Inflammatory macrophage (primary cell): Measurements from ENCODE around the gene SGMS1.

ENCODE experiments used
- DNase-seq, 2 donors: peaks; one replicate each; pipeline ENCODE4 v3.0.0-alpha.2; 2020 to 2022

Gene SGMS1

DNA sequence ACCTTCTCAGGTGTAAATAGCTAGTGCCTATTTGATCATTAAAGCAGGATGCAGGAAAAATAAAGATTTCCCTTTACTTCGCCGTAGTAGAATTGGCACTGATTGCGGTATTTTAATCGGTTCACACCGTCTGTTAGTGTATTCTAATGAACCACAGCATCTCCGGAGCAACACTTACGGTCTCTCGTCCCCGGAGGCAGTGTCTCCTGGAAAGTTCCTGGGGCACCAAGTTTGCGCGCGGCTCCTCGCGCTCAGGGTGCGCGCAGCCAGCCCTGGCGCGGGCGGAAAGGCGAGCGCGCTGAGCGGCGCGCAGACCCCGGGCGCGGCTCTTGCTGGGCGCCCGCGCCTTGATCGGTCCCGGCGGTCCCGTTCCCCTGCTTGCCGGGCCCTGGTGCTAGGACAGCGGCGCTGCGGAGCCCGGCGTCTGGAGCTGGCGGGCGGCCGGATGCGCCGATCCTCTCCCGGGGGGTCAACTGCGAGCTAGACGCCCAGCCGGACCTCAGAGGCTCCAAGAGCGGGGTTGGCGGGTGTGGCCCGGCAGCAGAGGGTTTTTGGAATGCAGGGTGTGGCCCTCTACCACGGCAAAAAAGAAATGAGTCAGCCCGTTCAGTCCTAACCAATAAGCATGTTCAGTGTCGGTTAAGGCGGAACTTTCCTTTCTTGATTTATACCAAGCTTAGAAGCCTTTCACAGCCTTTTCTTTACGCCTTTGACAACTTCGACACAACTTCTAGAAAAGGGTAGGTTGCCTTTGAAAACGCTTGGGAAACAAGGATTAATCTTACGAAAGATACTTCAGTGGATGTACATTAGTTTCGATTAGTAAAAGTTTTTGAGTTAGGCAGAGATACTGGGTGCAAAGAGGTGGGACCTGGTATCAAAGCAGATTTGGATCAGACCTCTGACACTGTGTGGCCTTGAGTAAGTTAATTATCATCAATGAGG lies 205.6 kb downstream of the SGMS1 start:
- peak; percentile 80 to 87 for DNase-seq

DNA sequence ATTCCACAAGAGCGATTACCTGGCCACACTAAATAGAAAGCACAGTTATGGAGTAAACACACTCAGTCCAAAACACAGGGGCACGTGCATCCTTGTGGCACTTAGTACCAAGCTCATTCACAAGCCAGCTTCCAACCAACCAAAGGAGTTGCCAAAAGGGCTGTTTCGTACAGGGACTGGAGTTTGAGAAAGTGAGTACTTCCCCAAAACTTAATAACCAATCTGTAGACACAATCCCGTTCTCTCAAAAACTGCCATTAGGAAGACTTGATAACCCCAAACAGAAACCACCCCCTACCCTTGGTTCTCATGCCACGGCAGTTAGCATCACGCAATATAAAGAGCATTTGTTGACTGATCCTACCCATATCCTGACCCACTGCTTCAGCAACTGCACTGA lies 206.3 kb downstream of the SGMS1 start:
- DNase-seq = peak; percentile 41 to 66

DNA sequence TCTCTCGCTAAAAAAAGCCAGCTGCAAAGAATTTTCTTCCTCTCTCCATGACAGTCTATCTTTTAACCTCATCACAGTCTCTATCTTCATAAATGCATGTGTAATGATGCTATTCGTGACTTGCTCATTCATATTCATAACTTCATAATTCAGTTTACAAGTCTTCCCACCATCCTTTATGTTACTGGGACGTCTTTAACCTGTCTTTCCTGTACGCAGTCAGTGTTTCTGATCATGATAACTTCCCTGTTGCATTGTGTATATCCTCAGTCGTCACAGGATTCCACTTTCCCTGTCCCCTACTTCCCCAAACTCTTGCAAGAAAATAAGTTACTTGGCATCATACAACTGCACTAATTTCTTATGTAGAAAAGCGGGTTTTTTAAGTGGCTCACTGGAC lies 206.9 kb downstream of the SGMS1 start:
- DNase-seq = no peak

DNA sequence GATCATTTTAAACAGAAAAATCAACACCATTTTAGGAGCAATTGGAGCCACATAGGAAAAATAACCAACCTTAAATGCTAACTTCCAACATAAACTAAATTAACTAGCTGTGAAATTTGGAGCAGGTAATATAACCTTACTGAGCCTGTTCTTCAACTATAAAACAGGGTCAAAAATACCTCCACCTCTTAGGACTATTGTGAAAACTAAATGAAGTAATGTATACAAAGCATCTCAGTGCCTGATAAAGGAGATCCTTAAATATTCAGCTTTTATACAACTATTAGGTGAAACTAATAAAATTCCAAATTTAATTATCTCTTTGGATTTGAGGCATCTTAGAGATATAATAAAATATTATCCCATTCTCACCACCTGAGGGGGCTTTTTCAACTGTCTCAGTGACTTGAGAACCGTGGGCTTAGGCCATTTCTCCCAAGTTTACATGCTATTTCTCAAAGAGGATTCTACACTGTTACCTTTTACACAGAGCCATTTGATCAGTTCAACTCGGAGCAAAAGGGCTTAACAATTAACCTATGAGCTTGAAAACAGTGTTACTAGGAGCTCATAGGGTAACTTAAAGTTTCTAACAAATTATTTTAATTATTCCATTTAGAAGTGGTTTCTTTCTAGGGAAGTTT lies 207.5 kb downstream of the SGMS1 start:
- no peak for DNase-seq

DNA sequence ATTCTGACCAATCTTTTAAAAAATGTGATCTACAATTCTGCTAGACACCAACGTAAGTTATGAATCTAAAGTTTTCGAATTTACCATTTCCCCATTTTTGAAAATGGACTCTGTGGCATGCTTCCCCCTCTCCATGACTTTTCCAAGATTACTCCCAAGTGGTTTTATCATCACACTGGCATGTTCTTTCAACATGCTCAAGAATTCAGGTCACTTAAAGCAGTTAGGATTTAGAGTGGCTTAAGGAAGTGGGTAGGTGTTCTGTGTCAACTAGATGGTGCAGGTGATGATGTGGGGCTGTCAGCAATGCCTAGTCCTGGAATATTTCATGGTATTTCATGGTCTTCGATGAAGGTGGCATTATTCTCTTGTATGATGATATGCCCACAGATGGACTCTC lies 208.5 kb downstream of the SGMS1 start:
- DNase-seq = no peak

DNA sequence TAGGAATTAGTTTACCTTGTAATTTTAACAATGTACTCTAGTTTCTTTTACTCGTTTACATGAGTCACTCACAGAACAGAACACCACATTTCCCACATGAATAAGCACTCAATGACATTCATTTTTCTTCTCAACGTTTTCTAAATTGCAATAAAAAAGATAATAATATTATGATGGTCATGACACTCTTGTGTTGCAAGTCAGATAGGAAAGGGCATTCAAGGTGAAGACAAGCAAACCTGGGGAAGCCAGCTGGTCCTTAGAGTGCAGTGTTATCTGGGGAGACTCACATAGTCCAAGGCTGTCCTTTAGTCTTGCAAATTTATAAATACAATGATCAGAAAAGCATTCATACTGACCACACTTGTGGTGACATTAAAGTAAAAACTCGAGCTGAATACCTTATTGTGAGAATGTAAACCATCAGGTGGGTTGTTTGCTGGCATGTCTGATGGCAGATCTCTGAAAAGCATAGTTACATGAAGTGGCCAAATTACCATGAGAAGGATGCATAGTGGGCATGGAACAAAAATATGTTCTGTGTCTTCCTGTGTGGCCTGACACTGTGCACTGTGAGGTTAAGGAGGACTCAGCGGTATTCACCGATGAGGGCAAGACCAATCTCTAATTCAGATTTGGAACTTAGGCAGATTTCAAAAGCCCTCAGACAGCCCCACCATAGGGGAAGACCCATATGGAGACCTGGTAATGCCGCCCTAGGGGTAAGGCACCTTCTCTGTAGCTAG lies 213.5 kb downstream of the SGMS1 start:
- DNase-seq = no peak

DNA sequence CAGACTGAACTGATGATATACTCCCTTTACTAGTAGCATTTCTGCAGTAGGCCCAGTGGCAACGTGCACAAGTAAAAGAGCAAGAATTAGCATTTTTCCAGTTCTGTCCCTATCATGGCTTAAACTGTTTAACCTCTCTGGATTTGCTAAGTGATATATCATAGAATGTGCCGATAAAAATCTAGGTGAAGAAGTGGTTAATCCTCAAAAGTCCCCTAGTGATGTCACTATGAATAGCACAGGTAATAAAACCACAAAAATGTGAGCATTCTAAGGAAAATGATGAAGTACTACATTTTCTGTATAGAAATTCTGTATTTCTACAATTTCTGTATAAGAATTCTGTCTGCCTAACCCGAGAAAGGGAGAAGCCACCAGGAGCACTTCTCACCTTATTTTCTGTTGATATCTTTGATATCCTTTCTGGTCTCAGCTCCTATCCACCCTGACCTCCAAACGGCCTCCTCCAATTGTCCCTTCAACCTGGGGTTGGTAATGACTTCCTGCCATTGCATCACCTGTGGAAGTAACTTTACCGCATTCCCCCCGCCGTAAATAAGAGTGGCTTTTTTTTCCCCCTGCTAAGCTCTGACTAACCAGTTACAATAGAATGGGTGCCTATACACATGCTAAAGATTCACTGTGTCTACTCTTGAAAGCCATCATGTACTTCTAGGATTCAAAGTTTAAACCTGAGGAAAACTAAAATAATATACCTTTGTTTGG lies 216.5 kb downstream of the SGMS1 start:
- DNase-seq = no peak

DNA sequence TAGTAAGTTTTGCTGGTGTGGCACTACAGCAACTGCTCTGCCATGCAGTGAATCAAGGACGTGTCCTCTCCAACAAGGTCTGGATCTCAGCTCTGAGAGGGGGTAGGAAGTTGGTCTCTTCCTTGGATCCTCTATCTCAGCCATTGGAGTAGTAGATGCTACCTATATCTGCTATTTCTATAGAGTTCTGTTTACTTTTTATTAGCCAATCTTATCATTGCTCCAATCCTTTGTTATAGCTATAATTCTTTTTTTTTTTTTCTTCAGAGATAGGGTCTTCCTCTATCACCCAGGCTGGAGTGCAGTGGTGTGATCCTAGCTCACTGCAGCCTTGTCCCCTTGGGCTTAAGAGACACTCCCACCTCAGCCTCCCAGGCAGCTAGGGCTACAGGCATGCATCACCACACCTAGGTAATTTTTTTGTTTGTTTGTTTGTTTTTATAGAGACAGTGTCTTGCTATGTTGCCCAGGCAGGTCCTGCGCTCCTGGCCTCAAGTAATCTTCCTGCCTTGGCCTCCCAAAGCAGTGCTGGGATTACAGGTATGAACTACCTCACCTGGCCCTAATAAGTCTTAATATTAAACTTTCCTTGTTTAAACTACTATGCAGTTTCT lies 217.2 kb downstream of the SGMS1 start:
- no peak for DNase-seq

DNA sequence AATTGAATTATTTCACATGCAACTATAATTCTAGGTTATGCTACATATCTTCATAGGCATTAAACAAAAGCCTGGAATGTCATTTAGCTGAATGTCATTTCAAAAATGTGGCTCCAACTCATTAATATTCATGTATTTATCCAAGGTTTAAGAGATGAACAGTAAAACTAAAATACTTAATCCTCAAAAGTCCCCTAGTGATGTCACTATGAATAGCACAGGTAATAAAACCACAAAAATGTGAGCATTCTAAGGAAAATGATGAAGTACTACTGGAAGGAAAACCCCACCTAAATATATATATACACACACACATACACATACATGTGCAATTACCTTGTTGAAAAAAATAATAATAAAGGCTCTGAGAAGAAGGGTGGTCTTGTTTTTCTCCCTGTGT lies 218.0 kb downstream of the SGMS1 start:
- no peak for DNase-seq

DNA sequence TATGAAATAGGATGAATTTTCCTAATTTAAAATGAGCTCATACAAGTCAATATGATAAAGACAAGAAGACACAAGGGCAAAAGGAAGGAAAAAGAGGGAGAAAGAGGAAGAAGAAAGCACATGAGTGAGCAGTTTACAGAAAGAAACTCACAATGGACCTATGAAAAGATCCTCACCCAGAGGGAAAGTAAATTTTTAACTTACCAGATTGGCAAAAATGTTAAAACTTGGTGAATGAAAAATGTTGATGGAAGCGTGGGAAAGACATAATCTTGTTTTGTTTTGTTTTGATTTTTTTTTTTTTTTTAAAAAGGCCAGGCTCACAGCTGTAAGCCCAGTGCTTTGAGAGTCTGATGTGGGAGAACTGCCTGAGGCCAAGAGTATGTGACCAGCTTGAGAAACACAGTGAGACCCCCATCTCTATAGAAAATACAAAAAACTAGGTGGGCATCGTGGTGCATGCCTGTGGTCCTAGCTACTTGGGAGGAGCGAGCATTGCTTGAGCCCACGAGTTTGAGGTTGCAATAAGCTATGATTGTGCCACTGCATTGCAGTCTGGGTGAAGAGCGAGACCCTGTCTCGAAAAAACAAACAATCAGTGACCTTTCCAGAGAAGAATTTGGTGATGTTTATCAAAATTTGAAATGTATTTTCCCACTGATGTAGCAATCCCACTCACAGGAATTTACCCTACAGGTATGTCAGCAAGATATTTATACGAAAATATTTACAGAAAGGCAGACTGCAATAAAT lies 219.6 kb downstream of the SGMS1 start:
- DNase-seq = no peak

DNA sequence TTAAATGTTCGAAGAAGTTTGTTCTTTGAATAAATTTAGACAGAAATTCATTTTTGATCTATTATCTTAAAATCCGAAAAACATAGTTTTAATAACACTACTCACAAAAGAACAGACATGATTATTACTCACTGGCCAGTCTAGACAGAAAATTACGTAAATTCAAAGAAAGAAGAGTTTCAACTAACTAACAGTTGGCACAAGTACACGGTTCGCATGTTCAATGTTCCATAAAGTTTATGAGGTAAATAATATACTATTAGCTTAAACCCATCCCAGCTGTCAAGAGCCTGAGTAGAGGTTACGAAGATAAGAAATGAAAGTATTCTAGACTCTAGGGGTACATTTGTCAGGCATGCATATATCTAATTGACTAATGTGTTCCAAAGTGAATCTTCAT lies 220.7 kb downstream of the SGMS1 start:
- DNase-seq = no peak

DNA sequence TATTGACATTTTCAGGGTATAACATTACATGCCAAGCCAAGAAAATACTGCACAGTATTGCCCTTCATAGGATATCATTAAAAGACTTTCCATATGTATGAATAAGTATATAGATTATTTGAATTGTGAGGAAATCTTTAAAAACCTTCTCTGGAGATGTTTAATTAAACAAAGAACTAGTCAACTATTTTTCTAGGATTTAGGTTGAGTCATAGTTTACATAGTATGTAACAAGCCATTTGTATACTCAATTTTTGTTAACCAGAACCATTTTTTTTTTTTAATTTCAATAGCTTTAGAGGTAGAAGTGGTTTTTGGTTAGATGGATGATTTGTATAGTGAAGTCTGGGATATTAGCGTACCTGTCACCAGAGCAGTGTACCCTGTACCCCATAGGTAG lies 221.3 kb downstream of the SGMS1 start:
- no peak for DNase-seq

DNA sequence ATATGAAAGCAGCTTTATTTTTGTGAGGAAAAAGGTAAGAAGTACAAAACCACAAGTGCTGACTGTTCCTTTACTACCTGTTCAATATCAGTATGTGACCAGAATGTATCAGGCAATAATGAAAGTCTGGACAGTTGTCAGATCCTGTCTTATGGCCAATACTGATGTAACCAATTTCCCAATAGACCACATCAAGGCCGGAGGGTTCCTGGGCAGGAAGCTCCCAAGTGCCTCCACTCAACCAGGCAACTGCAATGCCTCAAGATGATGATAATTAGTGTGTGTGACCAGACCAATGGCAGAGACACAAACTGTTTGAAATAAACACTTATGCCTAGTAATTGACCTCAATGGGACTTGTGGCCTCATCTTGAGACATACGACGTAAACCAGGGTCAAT lies 223.1 kb downstream of the SGMS1 start:
- DNase-seq = peak; percentile 47 to 58

DNA sequence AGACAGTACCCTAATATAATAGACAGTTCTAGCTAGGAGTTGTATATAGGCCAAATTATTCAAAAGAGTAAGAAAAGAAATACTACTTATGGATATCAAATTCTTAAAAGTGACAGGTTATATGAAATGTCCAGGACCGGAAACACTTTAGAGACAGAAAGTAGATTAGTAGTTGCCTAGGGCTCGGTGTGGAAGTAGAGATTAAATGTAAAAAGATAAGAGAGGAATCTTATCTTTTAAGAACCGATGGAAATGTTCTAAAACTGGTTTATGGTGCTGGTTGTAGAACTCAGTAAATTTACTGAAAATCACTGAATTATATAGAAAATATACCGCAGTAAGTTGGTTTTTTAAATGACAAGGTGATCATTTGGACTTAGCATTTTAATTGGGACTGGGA lies 224.9 kb downstream of the SGMS1 start:
- no peak for DNase-seq

DNA sequence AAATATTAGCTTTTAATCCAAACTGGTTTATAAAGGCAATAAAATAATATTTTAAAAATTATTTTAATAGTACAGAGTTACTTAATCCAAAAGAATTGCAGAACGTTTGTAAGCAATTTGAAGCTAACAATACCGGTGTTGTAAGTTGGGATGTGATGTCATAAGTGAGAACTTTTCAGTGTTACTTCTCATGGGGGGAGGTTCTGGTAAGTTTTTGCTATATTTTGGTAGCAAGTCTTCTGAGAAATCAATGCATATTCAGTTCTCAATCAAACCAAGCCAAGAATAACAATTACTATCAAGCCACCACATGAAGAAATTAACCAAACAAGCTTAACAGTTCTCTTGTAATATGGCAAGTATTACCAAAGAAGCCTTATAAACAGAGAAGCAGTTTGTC lies 225.4 kb downstream of the SGMS1 start:
- peak in 1 of 2 donors; percentile 40 for DNase-seq

DNA sequence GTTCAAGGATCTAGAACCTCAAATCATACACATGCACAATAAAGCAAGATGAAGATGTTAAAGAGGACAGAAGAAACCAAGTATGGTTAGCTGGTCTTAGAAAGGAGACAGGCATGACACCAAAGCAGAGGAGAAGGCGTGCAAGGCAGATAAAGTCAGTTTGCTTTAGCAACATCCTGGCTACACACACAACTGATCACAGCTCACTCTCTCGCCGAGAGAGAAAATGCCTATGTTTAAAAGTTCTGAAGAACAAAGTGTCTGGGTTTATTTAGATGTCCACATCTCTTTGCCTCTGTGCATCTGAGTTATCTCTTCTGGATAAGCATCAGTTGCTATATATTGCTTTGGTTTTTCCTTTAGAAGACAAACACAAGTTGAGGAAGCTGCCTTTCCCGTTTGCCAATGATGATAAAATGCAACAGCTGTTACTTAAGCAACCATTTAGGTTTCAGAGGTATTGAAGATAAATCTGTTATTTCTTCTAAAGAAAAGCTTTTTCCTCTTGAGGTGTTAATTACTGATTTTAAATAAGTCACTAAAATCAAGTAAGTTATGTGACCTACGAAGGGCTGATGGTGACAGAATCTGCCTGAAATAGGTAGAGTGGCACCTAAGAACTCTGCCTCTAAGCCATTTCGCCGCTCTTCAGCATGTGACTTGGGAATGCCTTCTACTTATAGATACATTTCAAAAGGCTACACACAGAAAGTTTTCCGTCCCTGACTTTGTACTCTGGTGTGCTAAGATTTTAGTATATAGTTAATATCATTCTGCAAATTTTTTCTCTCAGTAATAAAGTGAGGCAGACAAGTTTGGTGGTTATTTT lies 226.2 kb downstream of the SGMS1 start:
- DNase-seq = peak in 1 of 2 donors; percentile 30

DNA sequence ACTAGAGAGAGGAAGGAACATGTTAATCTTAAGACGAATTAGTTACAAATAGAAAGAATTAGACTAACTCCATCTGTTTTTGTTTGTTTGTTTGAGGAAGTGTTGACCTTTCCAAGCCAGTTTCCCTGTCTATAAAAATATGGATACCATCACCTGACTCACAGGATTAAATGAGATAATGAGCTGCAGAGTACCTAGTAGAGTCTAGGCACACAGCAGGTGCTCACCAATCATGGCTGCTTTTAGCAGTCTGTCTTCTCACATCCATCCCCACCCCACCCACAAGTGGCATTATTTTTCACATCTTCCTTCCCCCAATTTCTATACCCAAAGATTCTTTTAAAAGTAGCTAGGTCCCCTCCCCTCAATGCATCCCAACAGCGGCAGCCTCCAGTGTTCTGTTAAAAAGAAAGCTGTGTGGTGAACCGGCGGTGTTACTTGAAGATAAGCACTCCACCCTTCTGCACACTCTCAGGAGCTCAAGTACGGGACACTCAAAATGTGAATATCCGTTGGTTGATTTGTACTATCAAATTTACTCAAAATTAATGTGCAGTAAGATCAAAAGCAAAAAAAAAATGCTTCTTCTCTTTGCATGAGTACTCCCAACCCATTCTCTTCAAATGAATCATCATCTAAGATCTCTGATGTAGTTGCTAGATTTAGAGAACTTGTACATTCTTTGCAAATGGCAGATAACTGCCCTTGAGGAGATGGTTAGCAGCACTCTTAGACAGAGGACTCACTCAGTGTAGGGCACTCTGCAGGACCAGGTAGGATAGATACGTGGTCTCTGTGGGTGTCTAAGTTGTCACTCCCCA lies 227.1 kb downstream of the SGMS1 start:
- peak in 1 of 2 donors; percentile 39 for DNase-seq

DNA sequence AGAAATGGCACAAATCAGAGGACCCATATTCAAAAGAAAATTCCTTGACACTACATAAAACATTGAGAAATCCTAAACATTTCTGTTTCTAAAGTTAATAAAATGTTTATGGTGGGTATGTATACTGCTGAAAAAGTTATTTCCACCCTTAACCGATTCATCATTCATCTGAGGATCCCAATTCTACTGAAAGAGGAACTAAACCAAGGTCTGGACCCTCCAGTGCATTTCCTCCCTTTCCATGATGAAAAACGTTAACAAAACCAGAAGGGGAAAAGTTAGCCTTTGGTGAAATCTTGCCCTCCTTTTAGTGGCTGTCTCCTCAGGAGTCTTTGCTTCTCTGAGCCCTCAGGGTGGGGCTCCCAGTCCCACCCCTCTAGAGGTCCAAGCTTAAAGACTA lies 227.9 kb downstream of the SGMS1 start:
- peak; percentile 31 to 49 for DNase-seq

DNA sequence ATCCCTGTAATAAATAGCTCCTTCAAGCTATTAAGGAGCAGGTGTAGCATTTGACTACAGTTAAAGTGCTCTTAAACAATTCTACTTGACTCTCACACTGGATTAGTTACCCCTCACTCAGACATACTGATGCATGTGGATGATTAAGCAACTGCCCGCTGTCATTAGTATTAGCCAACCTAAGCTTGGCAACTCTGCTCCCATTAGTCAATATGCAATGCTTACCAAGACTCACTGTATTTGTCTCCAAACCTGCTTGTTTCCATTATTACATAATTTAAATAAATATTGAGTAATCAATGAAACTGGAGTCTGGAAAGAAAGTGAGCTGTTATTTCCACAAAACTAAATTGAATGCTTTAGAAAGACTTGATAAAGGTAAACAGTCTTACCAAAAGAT lies 228.5 kb downstream of the SGMS1 start:
- DNase-seq = peak; percentile 90 to 95

DNA sequence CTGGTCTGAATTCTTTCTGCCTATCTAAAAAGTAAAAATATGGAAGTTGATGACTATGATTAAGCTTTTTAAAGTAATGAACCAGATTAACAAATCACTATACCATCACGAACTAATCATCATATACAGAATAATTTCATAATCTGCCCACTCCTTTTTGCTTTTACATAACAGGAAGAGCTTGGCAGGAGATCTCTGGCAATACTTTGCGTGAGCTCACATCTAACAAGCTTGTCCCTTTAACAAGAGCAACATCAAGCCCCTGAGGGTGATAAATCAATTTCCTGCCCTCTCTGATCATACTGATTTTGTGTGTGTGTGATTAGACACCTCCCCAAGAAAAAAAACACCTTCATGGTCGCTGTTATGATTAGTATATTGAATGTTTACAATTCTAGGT lies 228.9 kb downstream of the SGMS1 start:
- peak; percentile 88 to 97 for DNase-seq
